Neutrophil (primary cell): ENCODE measurements around the gene SEPTIN8.

ENCODE experiments used
- H3K27ac ChIP-seq: fragments of 200-600 bp; sonication (generic); 2 replicates; pipeline ENCODE4 v1.5.1; 2016; ENCODE audit warnings: mild to moderate bottlenecking, moderate library complexity
- H3K27me3 ChIP-seq: fragments of 200-600 bp; sonication (generic); 2 replicates; pipeline ENCODE4 v1.6.0; 2016; ENCODE audit warnings: mild to moderate bottlenecking
- H3K36me3 ChIP-seq: fragments of 200-600 bp; sonication (generic); 2 replicates; pipeline ENCODE4 v1.5.1; 2017
- H3K4me1 ChIP-seq, 2 experiments: fragments of 200-600 bp in 1 of 2; sonication (generic) in 1 of 2; 1 replicate in 1 of 2; 2 replicates in 1 of 2; pipeline versions ENCODE4 v1.5.1 to v1.6.1; 2013 to 2016; ENCODE audit warnings: low read depth in 1 of 2, low read length in 1 of 2, mild to moderate bottlenecking in 1 of 2, moderate library complexity in 1 of 2; ENCODE audit not compliant: control insufficient read depth in 1 of 2, insufficient read depth in 1 of 2
- H3K4me3 ChIP-seq, 2 experiments: fragments of 200-600 bp in 1 of 2; sonication (generic) in 1 of 2; 1 replicate in 1 of 2; 2 replicates in 1 of 2; pipeline ENCODE4 v1.5.1; 2013 to 2016; ENCODE audit warnings: low read depth in 1 of 2, low read length in 1 of 2, mild to moderate bottlenecking in 1 of 2, moderate library complexity in 1 of 2
- H3K9me3 ChIP-seq: fragments of 200-600 bp; sonication (generic); 2 replicates; pipeline ENCODE4 v1.5.1; 2016
- CTCF ChIP-seq: fragments of 200-600 bp; sonication (generic); IDR thresholded peaks from 2 replicates; pipeline ENCODE4 v1.5.1; 2016; ENCODE audit warnings: antibody characterized with exemption

The SEPTIN8 gene

GRCh38 chr5:132802044-132802684 is 25.1 kb upstream of the SEPTIN8 start:
- Histone ChIP-seq H3K27me3 (peaks cover 69% of the 10 kb centered on the region), H3K4me1 (no peaks in the 10 kb centered on the region), H3K27ac (no peak overlapping the region), H3K4me3 (no peak overlapping the region), H3K9me3 (no peaks in the 10 kb centered on the region), H3K36me3 (no peaks in the 10 kb centered on the region)
- no peak for TF ChIP-seq CTCF

GRCh38 chr5:132800545-132800944 is 23.5 kb upstream of the SEPTIN8 start:
- Histone ChIP-seq H3K9me3 (no peaks in the 10 kb centered on the region), H3K27ac (no peak overlapping the region), H3K4me3 (no peak overlapping the region), H3K4me1 (no peaks in the 10 kb centered on the region), H3K27me3 (peaks cover 71% of the 10 kb centered on the region), H3K36me3 (no peaks in the 10 kb centered on the region)
- TF ChIP-seq CTCF: no peak

GRCh38 chr5:132799392-132799791 is 22.4 kb upstream of the SEPTIN8 start:
- H3K27me3 ChIP-seq: peaks cover 78% of the 10 kb centered on the region
- H3K9me3 ChIP-seq: no peaks in the 10 kb centered on the region
- H3K27ac ChIP-seq: no peak overlapping the region
- H3K4me1 ChIP-seq: no peaks in the 10 kb centered on the region
- no peaks in the 10 kb centered on the region for H3K36me3 ChIP-seq
- no peak overlapping the region for H3K4me3 ChIP-seq
- TF ChIP-seq CTCF: no peak

- Histone ChIP-seq H3K4me1 (no peaks in the 10 kb centered on the region), H3K36me3 (no peaks in the 10 kb centered on the region), H3K9me3 (no peaks in the 10 kb centered on the region), H3K27me3 (peaks cover 86% of the 10 kb centered on the region), H3K4me3 (no peak overlapping the region), H3K27ac (no peak overlapping the region)
- no peak for TF ChIP-seq CTCF
Measured at GRCh38 chr5:132797651-132798050, 20.6 kb upstream of the SEPTIN8 start.

- Histone ChIP-seq H3K4me1 (no peaks in the 10 kb centered on the region), H3K9me3 (no peaks in the 10 kb centered on the region)
Measured at GRCh38 chr5:132791026-132791425, 14.0 kb upstream of the SEPTIN8 start.

More at GRCh38 chr5:132791026-132791425, 14.0 kb upstream of the SEPTIN8 start:
- no peak for TF ChIP-seq CTCF
- H3K27me3 ChIP-seq: peaks cover 54% of the 10 kb centered on the region
- no peak overlapping the region for H3K27ac ChIP-seq
- no peak overlapping the region for H3K4me3 ChIP-seq
- no peaks in the 10 kb centered on the region for H3K36me3 ChIP-seq
